ENCODE measurements around the gene COL26A1. TPM values are rescaled to one million over a fixed set of nuclear protein-coding genes. Genes with fewer than 3 reads are reported as not detected.
"Not testable (repeated sequence)": the region's sequence is repeated elsewhere in the genome, so short reads cannot be mapped to it uniquely, and the experiment has no call there.

COL26A1 gene
- total RNA-seq, 1 experiment from 2014 or later: 0.20 TPM

GRCh38 chr7:101487753-101488152 lies 125.1 kb downstream of the COL26A1 start:
- Histone ChIP-seq H4K20me1 (ENCODE audit: insufficient read depth) (no peaks in the 10 kb centered on the region), H3K9me3 (ENCODE audit: insufficient read depth, low read depth) (no peaks in the 10 kb centered on the region), H3K4me1 (replicated peaks; ENCODE audit: insufficient read depth) (peaks cover 8% of the 10 kb centered on the region; the same call in 1 of the 2 replicates), H3K79me2 (ENCODE audit: low read depth) (no peaks in the 10 kb centered on the region), H3F3A (ENCODE audit: insufficient read depth, low read depth) (no peaks in the 10 kb centered on the region), H3K27ac (no peak overlapping the region), H2AFZ (no peak overlapping the region), H3K4me3 (no peak overlapping the region), H3K4me2 (no peak overlapping the region), H3K27me3 (ENCODE audit: insufficient read depth, low read depth) (peaks cover 11% of the 10 kb centered on the region; the same call in 1 of the 2 replicates), H3K36me3 (ENCODE audit: low read depth) (no peaks in the 10 kb centered on the region), H3K9me2 (ENCODE audit: insufficient read depth) (no peaks in the 10 kb centered on the region)
- TF ChIP-seq EZH2 (IDR thresholded peaks at IDR 0.05; ENCODE audit: low read depth): no peak
- TF ChIP-seq, protein P1, sequence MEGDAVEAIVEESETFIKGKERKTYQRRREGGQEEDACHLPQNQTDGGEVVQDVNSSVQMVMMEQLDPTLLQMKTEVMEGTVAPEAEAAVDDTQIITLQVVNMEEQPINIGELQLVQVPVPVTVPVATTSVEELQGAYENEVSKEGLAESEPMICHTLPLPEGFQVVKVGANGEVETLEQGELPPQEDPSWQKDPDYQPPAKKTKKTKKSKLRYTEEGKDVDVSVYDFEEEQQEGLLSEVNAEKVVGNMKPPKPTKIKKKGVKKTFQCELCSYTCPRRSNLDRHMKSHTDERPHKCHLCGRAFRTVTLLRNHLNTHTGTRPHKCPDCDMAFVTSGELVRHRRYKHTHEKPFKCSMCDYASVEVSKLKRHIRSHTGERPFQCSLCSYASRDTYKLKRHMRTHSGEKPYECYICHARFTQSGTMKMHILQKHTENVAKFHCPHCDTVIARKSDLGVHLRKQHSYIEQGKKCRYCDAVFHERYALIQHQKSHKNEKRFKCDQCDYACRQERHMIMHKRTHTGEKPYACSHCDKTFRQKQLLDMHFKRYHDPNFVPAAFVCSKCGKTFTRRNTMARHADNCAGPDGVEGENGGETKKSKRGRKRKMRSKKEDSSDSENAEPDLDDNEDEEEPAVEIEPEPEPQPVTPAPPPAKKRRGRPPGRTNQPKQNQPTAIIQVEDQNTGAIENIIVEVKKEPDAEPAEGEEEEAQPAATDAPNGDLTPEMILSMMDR (conservative IDR thresholded peaks at IDR 0.05): no peak
- CTCF ChIA-PET: no interaction called here
- DNase-seq: no peak
- BruUV-seq (replicated peaks): no TSS peak
- POLR2A ChIA-PET (ENCODE audit: unreplicated experiment): no interaction called here
- intact Hi-C loops (cut with micrococcal nuclease; ENCODE audit: unreplicated experiment): no loop called here

DNA sequence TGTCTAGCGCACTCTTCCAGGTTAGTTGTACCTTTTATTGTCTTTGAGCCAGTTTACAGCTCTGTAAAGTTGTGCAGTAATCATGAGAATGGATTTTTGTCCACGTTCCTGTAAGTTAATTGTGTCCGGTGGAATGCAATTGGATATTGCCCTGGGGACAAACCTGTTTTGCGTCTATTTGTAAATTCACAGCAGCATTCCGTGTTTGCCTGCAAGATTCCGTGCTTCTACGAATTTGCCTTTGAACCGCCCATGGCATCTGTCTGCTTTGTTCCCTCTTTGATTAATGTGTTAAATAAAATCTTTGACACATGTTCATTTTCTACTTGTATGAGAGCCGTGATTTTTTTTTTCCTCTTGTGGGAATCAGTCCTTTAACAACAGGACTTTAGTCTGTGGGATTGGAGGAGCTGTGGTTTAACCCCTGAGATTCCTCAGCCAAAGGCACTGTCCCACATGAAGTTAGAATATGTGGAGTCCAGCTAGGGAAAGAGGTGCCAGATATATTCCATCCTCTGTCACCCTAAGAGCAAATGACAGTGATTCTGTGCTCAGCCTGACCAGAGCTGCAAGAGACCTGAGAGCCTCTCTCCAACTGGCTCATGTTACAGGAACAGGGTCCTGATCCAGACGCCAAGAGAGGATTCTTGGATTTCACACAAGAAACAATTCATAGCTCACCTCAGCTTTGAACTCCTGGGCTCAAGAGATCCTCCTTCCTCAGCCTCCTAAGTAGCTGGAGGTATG lies 126.3 kb downstream of the COL26A1 start:
- H3K27ac ChIP-seq: no peak overlapping the region
- no peaks in the 10 kb centered on the region for H3F3A ChIP-seq (ENCODE audit: insufficient read depth, low read depth)
- no peaks in the 10 kb centered on the region for H3K9me3 ChIP-seq (ENCODE audit: insufficient read depth, low read depth)
- no peaks in the 10 kb centered on the region for H3K79me2 ChIP-seq (ENCODE audit: low read depth)
- no TSS peak for BruUV-seq (replicated peaks)
- peaks cover 8% of the 10 kb centered on the region; the same call in 1 of the 2 replicates for H3K4me1 ChIP-seq (replicated peaks; ENCODE audit: insufficient read depth)
- TF ChIP-seq, protein P1 (conservative IDR thresholded peaks at IDR 0.05): no peak
- TF ChIP-seq EZH2 (IDR thresholded peaks at IDR 0.05; ENCODE audit: low read depth): no peak
- H3K27me3 ChIP-seq (ENCODE audit: insufficient read depth, low read depth): peaks cover 19% of the 10 kb centered on the region; the same call in 1 of the 2 replicates
- H3K4me3 ChIP-seq: no peak overlapping the region
- no peaks in the 10 kb centered on the region for H3K36me3 ChIP-seq (ENCODE audit: low read depth)
- H4K20me1 ChIP-seq (ENCODE audit: insufficient read depth): no peaks in the 10 kb centered on the region
- H2AFZ ChIP-seq: no peak overlapping the region
- intact Hi-C loops (cut with micrococcal nuclease; ENCODE audit: unreplicated experiment): no loop called here
- peak; percentile 62 to 78 for DNase-seq
- ChIA-PET POLR2A (ENCODE audit: unreplicated experiment) (interaction anchor here (0.5 kb wide), 1 partner anchor 1387 kb away, joined by 3 read pairs; no protein-coding TSS in a partner anchor), CTCF (interaction anchor here (0.6 to 1.3 kb wide), 5 partner anchors 25 to 687 kb away, joined by 3 to 14 read pairs (median 4); no protein-coding TSS in a partner anchor)
- 0 out of 2 replicates have a peak overlapping the region, but pooled peaks have one; percentile 10 for H3K4me2 ChIP-seq
- no peaks in the 10 kb centered on the region for H3K9me2 ChIP-seq (ENCODE audit: insufficient read depth)

- H3K27me3 ChIP-seq (ENCODE audit: insufficient read depth, low read depth): peaks cover 32% of the 10 kb centered on the region; the same call in 1 of the 2 replicates
- H3K9me3 ChIP-seq (ENCODE audit: insufficient read depth, low read depth); H3K4me2 ChIP-seq; H4K20me1 ChIP-seq (ENCODE audit: insufficient read depth); intact Hi-C loops (cut with micrococcal nuclease; ENCODE audit: unreplicated experiment); H3K4me1 ChIP-seq (replicated peaks; ENCODE audit: insufficient read depth); DNase-seq; H3K79me2 ChIP-seq (ENCODE audit: low read depth); H3K36me3 ChIP-seq (ENCODE audit: low read depth); H3F3A ChIP-seq (ENCODE audit: insufficient read depth, low read depth); H3K27ac ChIP-seq; H3K4me3 ChIP-seq; BruUV-seq (replicated peaks); H2AFZ ChIP-seq; POLR2A ChIA-PET (ENCODE audit: unreplicated experiment); H3K9me2 ChIP-seq (ENCODE audit: insufficient read depth): not testable (repeated sequence)
- CTCF ChIA-PET: interaction anchor here (0.7 kb wide), 1 partner anchor 346 kb away, joined by 4 read pairs; no protein-coding TSS in a partner anchor
Observed at GRCh38 chr7:101490439-101490838, 127.8 kb downstream of the COL26A1 start.

- H3K9me2 ChIP-seq (ENCODE audit: insufficient read depth); H3F3A ChIP-seq (ENCODE audit: insufficient read depth, low read depth); POLR2A ChIA-PET (ENCODE audit: unreplicated experiment); H3K27ac ChIP-seq; intact Hi-C loops (cut with micrococcal nuclease; ENCODE audit: unreplicated experiment); H3K4me2 ChIP-seq; H3K79me2 ChIP-seq (ENCODE audit: low read depth); CTCF ChIA-PET; H3K9me3 ChIP-seq (ENCODE audit: insufficient read depth, low read depth); BruUV-seq (replicated peaks); DNase-seq; H3K4me1 ChIP-seq (replicated peaks; ENCODE audit: insufficient read depth); H3K36me3 ChIP-seq (ENCODE audit: low read depth); H2AFZ ChIP-seq; H4K20me1 ChIP-seq (ENCODE audit: insufficient read depth); H3K4me3 ChIP-seq: not testable (repeated sequence)
- H3K27me3 ChIP-seq (ENCODE audit: insufficient read depth, low read depth): peaks cover 32% of the 10 kb centered on the region; the same call in 1 of the 2 replicates
Observed at GRCh38 chr7:101491442-101491841, 128.8 kb downstream of the COL26A1 start.

Data from PC-9 (cell line).